ENCODE measurements around the gene ZNF350. TPM values are rescaled to one million over a fixed set of nuclear protein-coding genes. Genes with fewer than 3 reads are reported as not detected.
A peak's percentile ranks its signal among the peaks of the same experiment; 100 is the strongest.

Gene ZNF350
- total and polyA plus RNA-seq, 2 of the 13 experiments (the other 11 are each of a cell fraction or from before 2014, with no cell fraction given) = 3.7 to 6.9 TPM

DNA sequence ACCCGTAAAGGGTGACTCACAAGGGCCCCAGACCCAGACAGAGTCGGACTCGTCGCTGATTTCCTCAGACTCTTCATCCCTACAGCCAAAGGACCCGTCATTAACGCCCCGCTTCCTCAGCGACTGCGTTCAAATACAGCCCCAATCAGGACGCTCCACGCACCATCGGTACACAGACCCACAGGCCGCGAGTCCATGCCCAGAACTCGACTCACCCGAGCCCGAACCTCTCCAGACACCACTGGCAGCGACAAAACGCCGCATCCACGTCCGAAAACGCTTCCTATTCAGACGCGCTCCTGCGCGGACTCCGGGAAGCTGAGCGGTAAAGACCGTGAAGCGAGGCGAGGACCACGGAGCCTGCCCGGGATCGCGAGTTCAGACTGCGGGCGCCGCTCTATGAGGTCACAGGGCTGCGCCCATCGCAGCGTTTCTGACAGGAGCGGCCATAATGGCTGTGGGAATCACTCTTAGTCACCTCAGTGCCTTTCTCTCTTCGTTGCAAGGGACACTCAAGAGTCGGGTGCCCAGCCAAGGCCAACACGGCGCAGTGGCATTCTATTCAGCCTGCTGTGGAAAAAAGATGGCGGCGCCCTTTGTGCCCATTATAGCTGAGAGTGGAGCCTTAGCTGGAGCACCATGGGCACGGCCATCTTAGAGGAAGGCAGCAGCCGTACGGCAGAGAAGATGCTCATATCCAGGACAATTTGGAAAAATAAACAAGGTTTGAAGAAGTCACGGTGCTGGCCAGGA, 41.6 kb upstream of the ZNF350 start, which contains the start of gene ZNF614 (continued):
- TF ChIP-seq ZBTB3 (CRISPR knock-in tag; IDR thresholded peaks at IDR 0.05; ENCODE audit: borderline replicate concordance, low read depth) (peak; percentile 66; the same call in 1 of the 2 replicates), ZNF432 (CRISPR knock-in tag; IDR thresholded peaks at IDR 0.05; ENCODE audit: borderline replicate concordance) (no peak), ATRX (CRISPR knock-in tag; IDR thresholded peaks at IDR 0.05; ENCODE audit: borderline replicate concordance) (no peak), ZSCAN25 (CRISPR knock-in tag; IDR thresholded peaks at IDR 0.05) (no peak), SMARCC2 (IDR thresholded peaks at IDR 0.05) (no peak), AGO2 (optimal IDR thresholded peaks at IDR 0.05; ENCODE audit: low read depth, low read length) (peak; percentile 79), TMF1 (CRISPR knock-in tag; IDR thresholded peaks at IDR 0.05; ENCODE audit: low read depth) (peak; percentile 84; the same call in 1 of the 2 replicates), BORCS8-MEF2B (CRISPR knock-in tag; IDR thresholded peaks at IDR 0.05) (peak; percentile 89), SIX4 (CRISPR knock-in tag; IDR thresholded peaks at IDR 0.05) (peak; percentile 31; the same call in 1 of the 2 replicates), PLRG1 (conservative IDR thresholded peaks at IDR 0.05) (no peak), ZNF253 (CRISPR knock-in tag; IDR thresholded peaks at IDR 0.05; ENCODE audit: borderline replicate concordance) (no peak), KAT7 (CRISPR knock-in tag; IDR thresholded peaks at IDR 0.05; ENCODE audit: borderline replicate concordance) (peak; percentile 74; the same call in 1 of the 2 replicates), TCF7L2 (IDR thresholded peaks at IDR 0.05; ENCODE audit: low read depth, low read length) (no peak), TBP (CRISPR knock-in tag; IDR thresholded peaks at IDR 0.05) (no peak), BRCA1 (CRISPR knock-in tag; IDR thresholded peaks at IDR 0.05) (no peak)
- TF ChIP-seq, protein P1, sequence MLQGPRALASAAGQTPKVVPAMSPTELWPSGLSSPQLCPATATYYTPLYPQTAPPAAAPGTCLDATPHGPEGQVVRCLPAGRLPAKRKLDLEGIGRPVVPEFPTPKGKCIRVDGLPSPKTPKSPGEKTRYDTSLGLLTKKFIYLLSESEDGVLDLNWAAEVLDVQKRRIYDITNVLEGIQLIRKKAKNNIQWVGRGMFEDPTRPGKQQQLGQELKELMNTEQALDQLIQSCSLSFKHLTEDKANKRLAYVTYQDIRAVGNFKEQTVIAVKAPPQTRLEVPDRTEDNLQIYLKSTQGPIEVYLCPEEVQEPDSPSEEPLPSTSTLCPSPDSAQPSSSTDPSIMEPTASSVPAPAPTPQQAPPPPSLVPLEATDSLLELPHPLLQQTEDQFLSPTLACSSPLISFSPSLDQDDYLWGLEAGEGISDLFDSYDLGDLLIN (CRISPR knock-in tag; IDR thresholded peaks at IDR 0.05; ENCODE audit: borderline replicate concordance) = no peak
- TF ChIP-seq, protein P2, sequence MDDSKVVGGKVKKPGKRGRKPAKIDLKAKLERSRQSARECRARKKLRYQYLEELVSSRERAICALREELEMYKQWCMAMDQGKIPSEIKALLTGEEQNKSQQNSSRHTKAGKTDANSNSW (CRISPR knock-in tag; IDR thresholded peaks at IDR 0.05; ENCODE audit: borderline replicate concordance) = no peak
- TF ChIP-seq, protein P3, sequence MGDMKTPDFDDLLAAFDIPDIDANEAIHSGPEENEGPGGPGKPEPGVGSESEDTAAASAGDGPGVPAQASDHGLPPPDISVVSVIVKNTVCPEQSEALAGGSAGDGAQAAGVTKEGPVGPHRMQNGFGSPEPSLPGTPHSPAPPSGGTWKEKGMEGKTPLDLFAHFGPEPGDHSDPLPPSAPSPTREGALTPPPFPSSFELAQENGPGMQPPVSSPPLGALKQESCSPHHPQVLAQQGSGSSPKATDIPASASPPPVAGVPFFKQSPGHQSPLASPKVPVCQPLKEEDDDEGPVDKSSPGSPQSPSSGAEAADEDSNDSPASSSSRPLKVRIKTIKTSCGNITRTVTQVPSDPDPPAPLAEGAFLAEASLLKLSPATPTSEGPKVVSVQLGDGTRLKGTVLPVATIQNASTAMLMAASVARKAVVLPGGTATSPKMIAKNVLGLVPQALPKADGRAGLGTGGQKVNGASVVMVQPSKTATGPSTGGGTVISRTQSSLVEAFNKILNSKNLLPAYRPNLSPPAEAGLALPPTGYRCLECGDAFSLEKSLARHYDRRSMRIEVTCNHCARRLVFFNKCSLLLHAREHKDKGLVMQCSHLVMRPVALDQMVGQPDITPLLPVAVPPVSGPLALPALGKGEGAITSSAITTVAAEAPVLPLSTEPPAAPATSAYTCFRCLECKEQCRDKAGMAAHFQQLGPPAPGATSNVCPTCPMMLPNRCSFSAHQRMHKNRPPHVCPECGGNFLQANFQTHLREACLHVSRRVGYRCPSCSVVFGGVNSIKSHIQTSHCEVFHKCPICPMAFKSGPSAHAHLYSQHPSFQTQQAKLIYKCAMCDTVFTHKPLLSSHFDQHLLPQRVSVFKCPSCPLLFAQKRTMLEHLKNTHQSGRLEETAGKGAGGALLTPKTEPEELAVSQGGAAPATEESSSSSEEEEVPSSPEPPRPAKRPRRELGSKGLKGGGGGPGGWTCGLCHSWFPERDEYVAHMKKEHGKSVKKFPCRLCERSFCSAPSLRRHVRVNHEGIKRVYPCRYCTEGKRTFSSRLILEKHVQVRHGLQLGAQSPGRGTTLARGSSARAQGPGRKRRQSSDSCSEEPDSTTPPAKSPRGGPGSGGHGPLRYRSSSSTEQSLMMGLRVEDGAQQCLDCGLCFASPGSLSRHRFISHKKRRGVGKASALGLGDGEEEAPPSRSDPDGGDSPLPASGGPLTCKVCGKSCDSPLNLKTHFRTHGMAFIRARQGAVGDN (CRISPR knock-in tag; IDR thresholded peaks at IDR 0.05) = peak; percentile 94
- TF ChIP-seq, protein P4, sequence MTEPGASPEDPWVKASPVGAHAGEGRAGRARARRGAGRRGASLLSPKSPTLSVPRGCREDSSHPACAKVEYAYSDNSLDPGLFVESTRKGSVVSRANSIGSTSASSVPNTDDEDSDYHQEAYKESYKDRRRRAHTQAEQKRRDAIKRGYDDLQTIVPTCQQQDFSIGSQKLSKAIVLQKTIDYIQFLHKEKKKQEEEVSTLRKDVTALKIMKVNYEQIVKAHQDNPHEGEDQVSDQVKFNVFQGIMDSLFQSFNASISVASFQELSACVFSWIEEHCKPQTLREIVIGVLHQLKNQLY (CRISPR knock-in tag; IDR thresholded peaks at IDR 0.05) = no peak
- TF ChIP-seq, protein P5, sequence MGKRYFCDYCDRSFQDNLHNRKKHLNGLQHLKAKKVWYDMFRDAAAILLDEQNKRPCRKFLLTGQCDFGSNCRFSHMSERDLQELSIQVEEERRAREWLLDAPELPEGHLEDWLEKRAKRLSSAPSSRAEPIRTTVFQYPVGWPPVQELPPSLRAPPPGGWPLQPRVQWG (CRISPR knock-in tag; IDR thresholded peaks at IDR 0.05; ENCODE audit: borderline replicate concordance, low read depth) = no peak

All from HepG2 (cell line).